ENCODE results near the gene ARID5A.
A peak's percentile ranks its signal among the peaks of the same experiment; 100 is the strongest.

The ARID5A gene

DNA sequence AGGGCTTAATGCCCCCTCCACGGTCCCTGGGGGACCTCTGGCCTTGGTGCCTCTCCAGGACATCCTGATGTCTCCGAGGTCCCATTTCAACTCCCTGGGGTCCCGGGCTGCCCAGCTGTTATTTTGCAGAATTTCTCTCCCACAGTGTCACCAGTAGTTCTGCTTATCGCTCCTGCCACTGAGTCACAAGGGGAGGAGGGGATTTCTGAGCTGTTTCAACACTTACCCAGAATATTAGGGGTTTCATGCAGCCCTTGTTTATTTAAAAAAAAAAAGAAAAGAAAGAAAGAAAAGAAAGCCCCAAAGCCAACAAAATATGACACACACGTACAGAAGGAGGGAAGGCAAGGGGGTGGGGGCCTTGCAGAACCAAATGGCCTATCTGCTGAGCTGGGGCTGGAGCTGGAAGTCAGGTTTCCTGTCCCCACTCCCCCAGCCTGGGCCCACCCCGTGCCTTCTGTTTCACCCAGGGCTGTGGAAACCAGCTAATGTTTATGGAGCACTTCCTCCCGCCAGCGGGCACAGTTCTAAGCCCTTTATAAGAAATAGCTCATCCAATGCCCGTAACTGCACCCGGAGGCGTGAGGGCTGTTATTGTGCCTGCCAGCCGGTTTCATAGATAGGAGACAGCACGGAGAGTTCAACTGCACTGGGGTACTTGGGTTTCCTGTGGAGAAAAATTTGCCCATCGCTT is 8.4 kb upstream of the ARID5A start:
- DNase-seq = peak; percentile 63 to 68

GRCh38 chr2:96528700-96529375 is 7.7 kb upstream of the ARID5A start:
- DNase-seq = no peak

- DNase-seq = no peak
Measured at GRCh38 chr2:96529376-96530143, 7.0 kb upstream of the ARID5A start.

DNA sequence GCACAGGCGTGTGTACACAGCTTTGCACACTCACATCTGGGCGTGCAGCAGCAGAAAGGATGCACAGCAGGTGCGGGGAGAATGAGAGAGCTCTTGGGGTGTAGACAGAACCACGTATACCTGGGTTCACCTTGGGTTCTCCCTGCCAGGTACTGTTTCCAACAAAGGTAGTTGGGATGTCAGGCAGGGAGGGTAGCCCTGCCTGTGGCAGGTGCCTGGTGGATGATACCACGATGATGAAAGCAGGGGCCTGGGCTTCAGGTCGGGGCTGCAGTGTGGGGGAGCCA is 6.5 kb upstream of the ARID5A start:
- DNase-seq = no peak

GRCh38 chr2:96530474-96531357 is 5.8 kb upstream of the ARID5A start:
- no peak for DNase-seq

DNA sequence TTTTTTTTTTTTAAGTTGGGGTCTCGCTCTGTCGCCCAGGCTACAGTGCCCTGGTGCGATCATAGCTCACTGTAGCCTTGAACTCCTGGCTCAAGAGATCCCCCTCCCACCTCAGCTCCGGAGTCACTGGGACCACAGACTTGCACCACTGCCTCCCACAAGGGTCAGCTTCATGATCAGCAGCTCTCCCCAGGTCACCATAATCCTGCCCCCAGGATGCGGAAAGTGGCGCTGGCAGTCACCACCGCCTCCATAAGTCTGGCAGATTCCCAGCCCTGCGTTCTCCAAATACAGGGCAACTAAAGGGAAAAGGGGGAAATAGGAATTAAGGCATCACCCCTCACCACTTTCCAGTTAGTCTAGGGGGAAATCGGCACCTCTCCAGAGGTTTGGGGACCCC is 5.2 kb upstream of the ARID5A start:
- DNase-seq = no peak

DNA sequence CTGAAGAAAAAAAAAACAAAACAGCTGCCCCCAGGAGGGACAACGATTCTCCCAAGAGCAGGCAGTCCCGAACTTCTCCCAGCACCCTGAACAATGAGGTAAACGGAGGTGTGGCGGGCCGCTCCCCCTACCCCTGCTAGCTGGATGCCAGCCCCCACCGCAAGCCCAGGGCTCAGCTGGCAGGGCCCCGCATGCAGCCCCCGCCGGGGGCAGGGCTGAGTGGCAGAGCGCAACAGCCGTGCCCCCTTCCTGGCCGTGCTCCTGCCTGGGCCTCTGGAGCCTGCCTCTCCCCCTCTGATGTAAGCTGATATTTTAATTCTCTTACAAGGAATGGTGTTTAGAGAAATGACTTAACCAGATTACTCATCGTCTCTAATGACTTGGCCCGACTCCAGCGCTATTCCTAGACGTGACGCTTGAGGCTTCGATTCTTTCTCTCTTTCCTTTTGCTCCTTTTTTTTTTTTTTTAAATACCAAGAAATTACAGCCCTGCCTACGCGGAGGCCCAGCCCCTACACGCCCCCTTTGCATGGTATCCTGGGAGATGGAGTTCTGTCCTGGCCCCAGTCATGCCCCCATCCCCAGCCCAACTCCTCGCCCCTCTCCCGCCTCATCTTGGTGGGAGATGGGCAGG is 4.6 kb upstream of the ARID5A start:
- peak; percentile 79 to 89 for DNase-seq

- DNase-seq = no peak
Measured at GRCh38 chr2:96532641-96533291, 3.8 kb upstream of the ARID5A start.

GRCh38 chr2:96533292-96534073 is 3.1 kb upstream of the ARID5A start:
- no peak for DNase-seq

GRCh38 chr2:96534141-96534540 is 2.4 kb upstream of the ARID5A start:
- DNase-seq = no peak

DNA sequence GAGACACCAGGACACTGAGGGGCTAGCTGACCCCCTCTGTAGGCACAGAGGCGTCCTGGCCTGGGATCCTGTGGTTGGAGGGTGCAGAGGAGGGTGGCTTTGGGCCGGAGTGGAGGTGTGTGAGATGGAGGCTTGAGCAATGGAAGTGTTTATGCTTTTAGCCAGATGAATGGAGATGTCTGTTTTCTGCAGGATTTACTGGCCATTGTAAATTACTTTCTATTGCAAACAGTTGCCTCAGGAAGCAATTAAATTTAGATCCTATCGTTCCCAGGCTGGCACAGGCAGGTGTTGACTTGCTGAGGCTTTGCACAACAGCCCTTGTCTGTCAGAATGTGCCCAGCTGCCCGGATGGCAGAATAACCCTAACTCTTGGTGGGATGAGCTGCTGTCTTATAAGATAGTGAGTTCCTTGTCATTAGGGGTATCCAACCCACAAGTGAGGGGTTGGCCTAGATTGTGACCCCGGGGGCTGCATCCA is 1.8 kb upstream of the ARID5A start:
- no peak for DNase-seq

DNA sequence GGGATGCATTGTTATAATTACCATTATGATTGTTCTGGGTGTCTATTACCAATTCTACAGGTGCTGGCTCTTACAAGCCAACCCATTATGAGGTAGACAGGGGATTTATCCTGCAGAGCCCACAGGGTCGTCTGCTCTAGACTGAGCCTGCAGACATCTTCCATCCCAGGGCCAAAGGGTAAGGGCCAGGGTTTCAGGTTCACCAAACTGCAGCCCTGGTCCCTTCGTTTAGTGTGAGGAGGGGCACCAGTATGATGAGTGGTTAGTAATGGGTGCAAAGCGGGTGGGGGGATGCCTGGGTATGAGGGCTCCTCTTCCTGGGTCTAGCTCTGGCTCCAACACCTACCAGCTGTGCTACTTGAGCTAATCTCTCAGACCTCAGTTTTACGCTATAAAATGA is 1.2 kb upstream of the ARID5A start:
- DNase-seq = no peak

GRCh38 chr2:96537066-96537733 is 648 bp downstream of the ARID5A start:
- DNase-seq = peak; percentile 73 to 79

GRCh38 chr2:96537734-96538486 is 1.4 kb downstream of the ARID5A start:
- peak in 1 of 2 experiments; percentile 56 for DNase-seq

DNA sequence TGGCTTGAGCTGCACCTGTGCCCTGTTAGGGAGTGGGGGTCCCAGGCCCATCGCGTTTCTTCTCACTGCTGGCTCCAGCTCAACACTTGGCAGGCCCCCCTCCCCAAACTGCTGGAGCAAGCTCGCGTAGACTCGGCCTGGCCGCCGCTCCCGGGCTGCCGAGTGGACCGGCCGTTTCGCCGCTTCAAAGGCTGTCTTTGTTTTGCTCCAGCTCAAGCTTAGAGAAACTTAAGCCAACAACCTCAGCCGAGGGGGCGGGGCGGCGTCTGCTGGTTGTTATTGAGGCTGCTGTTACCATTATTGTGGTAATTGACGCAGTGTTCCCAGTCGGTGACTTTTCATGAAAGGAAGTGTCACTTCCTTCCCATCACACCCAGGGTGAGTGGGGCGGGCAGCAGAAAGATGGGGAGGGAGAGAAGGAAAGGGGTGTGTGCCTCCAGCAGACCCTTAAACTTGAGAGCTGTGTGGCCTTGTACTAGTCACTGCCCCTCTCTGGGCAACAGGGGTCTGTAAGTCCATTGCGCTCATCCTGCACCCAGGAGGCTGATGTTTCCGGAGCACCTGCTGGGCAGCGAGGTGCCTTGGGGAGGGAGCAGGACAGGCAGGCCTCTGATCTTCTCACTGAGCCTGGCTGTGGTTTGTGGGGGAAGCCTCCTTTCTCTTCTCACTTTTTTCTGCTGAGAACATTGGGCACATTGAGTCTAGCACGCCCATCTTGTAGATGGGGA is 2.1 kb downstream of the ARID5A start:
- DNase-seq = peak; percentile 81 to 83

DNA sequence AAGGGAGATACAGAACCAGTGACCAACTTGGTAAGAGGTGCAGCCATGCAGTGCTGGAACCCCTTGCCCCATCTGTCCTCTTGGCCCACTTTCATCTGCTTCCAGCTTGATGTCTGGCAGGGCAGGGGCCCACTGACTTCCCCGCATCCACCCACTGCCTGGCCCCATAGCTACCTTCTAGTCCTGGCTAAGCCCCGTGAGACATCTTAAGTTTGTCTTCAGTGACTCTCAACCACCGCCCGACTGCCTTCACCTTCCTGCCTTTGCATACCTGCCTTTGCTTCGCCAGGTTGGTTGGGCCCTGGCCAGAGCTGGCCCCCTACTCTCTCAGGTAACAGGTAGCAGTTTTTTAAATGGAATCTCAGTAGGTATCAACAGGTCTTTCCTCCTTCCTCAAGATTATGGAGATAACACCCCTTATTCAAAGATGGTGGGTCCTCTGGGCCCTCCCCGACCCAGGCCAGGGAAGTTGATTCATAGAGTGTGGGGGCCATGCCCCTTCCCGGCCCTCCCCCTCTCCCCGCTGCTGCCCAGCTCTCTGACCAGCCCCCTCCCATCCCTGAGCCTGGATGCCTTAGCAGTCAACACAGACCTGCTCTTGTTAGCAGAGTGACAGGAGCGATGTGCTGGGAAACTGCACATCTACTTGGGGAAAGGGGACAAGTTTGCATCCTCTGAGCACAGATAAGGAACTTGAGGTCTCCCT is 2.8 kb downstream of the ARID5A start:
- DNase-seq = no peak

DNA sequence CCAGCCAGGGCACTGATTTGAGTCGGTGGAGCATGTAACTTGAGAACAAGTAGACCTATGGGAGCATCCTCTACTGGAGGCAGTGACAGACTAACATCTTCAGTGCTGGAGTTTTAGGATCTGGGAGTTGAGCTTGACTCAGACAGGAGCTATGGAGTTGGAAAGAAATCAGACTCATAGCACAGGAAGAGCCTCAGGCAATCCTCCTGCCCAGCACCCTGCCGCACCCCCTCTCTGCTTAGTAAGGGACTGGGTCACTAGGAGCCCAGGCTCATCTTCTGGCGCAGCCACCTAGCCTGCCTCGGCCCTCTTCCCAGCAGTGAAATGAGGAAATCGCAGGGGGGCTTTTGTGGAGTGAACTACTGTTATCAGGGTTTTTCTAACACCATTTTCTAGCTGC is 3.6 kb downstream of the ARID5A start:
- no peak for DNase-seq

GRCh38 chr2:96541398-96542152 is 5.0 kb downstream of the ARID5A start:
- DNase-seq = no peak
